WTC11 (cell line): ENCODE results near the gene SLC27A4. TPM values are rescaled to one million over a fixed set of nuclear protein-coding genes. Genes with fewer than 3 reads are reported as not detected.

Experiments used
- ATAC-seq: fragments of 200-7000 bp; cut with Tn5 transposase; 2 replicates; pipeline ENCODE4 v1.10.0; 2021; ENCODE audit warnings: mild to moderate bottlenecking, moderate library complexity
- CTCF ChIA-PET: fragments of 300-600 bp; sonication (Branson Sonifier 250); formaldehyde crosslinking; loops from one replicate; lab custom pipeline; 2021; ENCODE audit warnings: antibody characterized with exemption; lab: Charles Lee
- POLR2A ChIA-PET: fragments of 350-600 bp; sonication (Branson Sonifier 250); formaldehyde crosslinking; loops from one replicate; lab custom pipeline; 2021; ENCODE audit warnings: antibody characterized with exemption; lab: Charles Lee
- DNase-seq: peaks from one replicate; pipeline ENCODE4 v3.0.0; 2021; ENCODE audit warnings: low spot score
- H3K27ac Mint-ChIP-seq: 2 replicates; pipeline ENCODE4 v1.8.0; 2021; ENCODE audit warnings: mixed read lengths
- H3K27me3 Mint-ChIP-seq: 2 replicates; pipeline ENCODE4 v1.8.0; 2021; ENCODE audit warnings: low read depth, mild to moderate bottlenecking, moderate library complexity, mixed read lengths
- H3K36me3 Mint-ChIP-seq: 2 replicates; pipeline ENCODE4 v1.8.0; 2021; ENCODE audit warnings: mixed read lengths
- H3K4me1 Mint-ChIP-seq: 2 replicates; pipeline ENCODE4 v1.8.0; 2022; ENCODE audit warnings: mixed read lengths
- H3K4me3 Mint-ChIP-seq: 2 replicates; pipeline ENCODE4 v1.8.0; 2021; ENCODE audit warnings: mild to moderate bottlenecking, moderate library complexity, mixed read lengths
- H3K9me3 Mint-ChIP-seq: 2 replicates; pipeline ENCODE4 v1.8.0; 2021; ENCODE audit warnings: mixed read lengths
- CREM ChIP-seq: sonication (generic); formaldehyde crosslinking; IDR thresholded peaks from 2 replicates; pipeline ENCODE4 v1.8.1; 2022; ENCODE audit warnings: mild to moderate bottlenecking, missing genetic modification reagents, moderate library complexity
- FOXK1 ChIP-seq: sonication (generic); formaldehyde crosslinking; IDR thresholded peaks from 2 replicates; pipeline ENCODE4 v1.8.0; 2022; ENCODE audit warnings: mild to moderate bottlenecking, moderate library complexity, missing genetic modification reagents
- FOXP1 ChIP-seq: sonication (generic); formaldehyde crosslinking; IDR thresholded peaks from 2 replicates; pipeline ENCODE4 v1.8.0; 2022; ENCODE audit warnings: missing genetic modification reagents, mild to moderate bottlenecking, moderate library complexity, borderline replicate concordance
- GABPB1 ChIP-seq: sonication (generic); formaldehyde crosslinking; IDR thresholded peaks from 2 replicates; pipeline ENCODE4 v1.8.1; 2023; ENCODE audit warnings: mild to moderate bottlenecking, missing genetic modification reagents
- NR1H2 ChIP-seq: sonication (generic); formaldehyde crosslinking; IDR thresholded peaks from 2 replicates; pipeline ENCODE4 v1.9.0; 2021; ENCODE audit warnings: mild to moderate bottlenecking, moderate library complexity, missing genetic modification reagents
- SOX15 ChIP-seq: fragments of 250-450 bp; sonication (Bioruptor Pico); IDR thresholded peaks from 2 replicates; pipeline ENCODE4 v1.9.0; 2021; ENCODE audit warnings: mild to moderate bottlenecking
- TEAD4 ChIP-seq: sonication (generic); formaldehyde crosslinking; IDR thresholded peaks from 2 replicates; pipeline ENCODE4 v1.8.0; 2022; ENCODE audit warnings: mild to moderate bottlenecking, missing genetic modification reagents
- ZNF232 ChIP-seq: sonication (generic); formaldehyde crosslinking; IDR thresholded peaks from 2 replicates; pipeline ENCODE4 v1.8.0; 2022; ENCODE audit warnings: mild to moderate bottlenecking, missing genetic modification reagents
- total RNA-seq: library from RNA; stranded (reverse); gene quantifications from 3 replicates; pipeline ENCODE4 v1.2.3, GENCODE V29; 2021
- TF ChIP-seq, protein P1 (sequence below): fragments of 250-450 bp; sonication (Bioruptor Pico); IDR thresholded peaks from 2 replicates; pipeline ENCODE4 v1.8.0; 2021; ENCODE audit warnings: mild to moderate bottlenecking
- TF ChIP-seq, protein P2 (sequence below): sonication (generic); formaldehyde crosslinking; IDR thresholded peaks from 2 replicates; pipeline ENCODE4 v1.8.0; 2022; ENCODE audit warnings: missing genetic modification reagents
- TF ChIP-seq, protein P3 (sequence below): fragments of 250-450 bp; sonication (Bioruptor Pico); IDR thresholded peaks from 2 replicates; pipeline ENCODE4 v1.9.0; 2021; ENCODE audit warnings: mild to moderate bottlenecking
- TF ChIP-seq, protein P4 (sequence below): sonication (generic); formaldehyde crosslinking; IDR thresholded peaks from 2 replicates; pipeline ENCODE4 v1.8.0; 2023; ENCODE audit warnings: missing genetic modification reagents, mild to moderate bottlenecking, borderline replicate concordance
- TF ChIP-seq, protein P5 (sequence below): sonication (generic); formaldehyde crosslinking; IDR thresholded peaks from 2 replicates; pipeline ENCODE4 v1.8.1; 2023; ENCODE audit warnings: mild to moderate bottlenecking, moderate library complexity, missing genetic modification reagents

SLC27A4 gene
- total RNA-seq, 1 experiment from 2014 or later: 23.8 TPM

DNA sequence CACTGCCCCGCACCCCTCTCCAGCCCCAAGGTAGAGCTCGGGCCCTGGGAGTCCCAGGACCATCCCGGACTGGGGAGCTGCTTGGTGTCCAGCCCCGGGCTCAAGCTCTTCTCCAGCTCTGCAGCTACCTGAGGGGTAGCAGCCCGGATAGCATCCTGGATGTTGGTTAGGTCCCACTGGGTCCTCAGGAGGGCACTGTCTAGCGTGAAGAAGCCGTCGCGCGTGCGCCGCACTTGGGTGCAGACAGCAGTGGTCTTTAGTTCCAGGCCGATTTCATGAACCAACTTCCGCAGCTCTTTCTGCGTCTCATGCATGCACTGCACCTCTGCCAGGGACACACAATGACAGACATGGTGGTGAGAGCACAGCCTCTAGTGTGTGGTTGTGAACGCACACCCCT, 30.8 kb upstream of the SLC27A4 start (continued):
- TF ChIP-seq, protein P1, sequence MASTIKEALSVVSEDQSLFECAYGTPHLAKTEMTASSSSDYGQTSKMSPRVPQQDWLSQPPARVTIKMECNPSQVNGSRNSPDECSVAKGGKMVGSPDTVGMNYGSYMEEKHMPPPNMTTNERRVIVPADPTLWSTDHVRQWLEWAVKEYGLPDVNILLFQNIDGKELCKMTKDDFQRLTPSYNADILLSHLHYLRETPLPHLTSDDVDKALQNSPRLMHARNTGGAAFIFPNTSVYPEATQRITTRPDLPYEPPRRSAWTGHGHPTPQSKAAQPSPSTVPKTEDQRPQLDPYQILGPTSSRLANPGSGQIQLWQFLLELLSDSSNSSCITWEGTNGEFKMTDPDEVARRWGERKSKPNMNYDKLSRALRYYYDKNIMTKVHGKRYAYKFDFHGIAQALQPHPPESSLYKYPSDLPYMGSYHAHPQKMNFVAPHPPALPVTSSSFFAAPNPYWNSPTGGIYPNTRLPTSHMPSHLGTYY: no peak
- TF ChIP-seq, protein P2, sequence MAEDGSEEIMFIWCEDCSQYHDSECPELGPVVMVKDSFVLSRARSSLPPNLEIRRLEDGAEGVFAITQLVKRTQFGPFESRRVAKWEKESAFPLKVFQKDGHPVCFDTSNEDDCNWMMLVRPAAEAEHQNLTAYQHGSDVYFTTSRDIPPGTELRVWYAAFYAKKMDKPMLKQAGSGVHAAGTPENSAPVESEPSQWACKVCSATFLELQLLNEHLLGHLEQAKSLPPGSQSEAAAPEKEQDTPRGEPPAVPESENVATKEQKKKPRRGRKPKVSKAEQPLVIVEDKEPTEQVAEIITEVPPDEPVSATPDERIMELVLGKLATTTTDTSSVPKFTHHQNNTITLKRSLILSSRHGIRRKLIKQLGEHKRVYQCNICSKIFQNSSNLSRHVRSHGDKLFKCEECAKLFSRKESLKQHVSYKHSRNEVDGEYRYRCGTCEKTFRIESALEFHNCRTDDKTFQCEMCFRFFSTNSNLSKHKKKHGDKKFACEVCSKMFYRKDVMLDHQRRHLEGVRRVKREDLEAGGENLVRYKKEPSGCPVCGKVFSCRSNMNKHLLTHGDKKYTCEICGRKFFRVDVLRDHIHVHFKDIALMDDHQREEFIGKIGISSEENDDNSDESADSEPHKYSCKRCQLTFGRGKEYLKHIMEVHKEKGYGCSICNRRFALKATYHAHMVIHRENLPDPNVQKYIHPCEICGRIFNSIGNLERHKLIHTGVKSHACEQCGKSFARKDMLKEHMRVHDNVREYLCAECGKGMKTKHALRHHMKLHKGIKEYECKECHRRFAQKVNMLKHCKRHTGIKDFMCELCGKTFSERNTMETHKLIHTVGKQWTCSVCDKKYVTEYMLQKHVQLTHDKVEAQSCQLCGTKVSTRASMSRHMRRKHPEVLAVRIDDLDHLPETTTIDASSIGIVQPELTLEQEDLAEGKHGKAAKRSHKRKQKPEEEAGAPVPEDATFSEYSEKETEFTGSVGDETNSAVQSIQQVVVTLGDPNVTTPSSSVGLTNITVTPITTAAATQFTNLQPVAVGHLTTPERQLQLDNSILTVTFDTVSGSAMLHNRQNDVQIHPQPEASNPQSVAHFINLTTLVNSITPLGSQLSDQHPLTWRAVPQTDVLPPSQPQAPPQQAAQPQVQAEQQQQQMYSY (CRISPR knock-in tag): no peak
- TF ChIP-seq FOXP1 (CRISPR knock-in tag): no peak
- TF ChIP-seq, protein P3, sequence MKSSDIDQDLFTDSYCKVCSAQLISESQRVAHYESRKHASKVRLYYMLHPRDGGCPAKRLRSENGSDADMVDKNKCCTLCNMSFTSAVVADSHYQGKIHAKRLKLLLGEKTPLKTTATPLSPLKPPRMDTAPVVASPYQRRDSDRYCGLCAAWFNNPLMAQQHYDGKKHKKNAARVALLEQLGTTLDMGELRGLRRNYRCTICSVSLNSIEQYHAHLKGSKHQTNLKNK (CRISPR knock-in tag): no peak

DNA sequence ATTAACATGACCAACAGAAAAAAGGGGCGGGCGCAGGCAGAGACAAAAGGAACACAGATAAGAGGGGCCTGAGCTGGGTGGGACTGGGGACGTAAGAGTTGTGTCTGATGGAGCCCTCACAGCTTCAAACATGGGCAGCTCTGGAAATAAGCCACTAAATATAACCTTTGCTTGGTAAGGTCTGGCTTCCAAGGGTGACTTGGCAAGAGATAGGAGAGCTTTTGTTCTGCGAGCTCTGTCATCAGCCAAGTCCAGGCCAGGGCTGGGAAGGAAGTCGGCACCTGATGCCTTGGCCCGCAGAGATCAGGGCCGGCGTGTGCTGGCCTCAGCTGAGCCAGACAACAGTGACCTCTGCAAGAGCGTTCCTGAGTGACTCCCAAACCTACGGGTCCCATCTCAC, 29.9 kb upstream of the SLC27A4 start:
- Mint-ChIP-seq H3K27ac (no peak overlapping the region), H3K36me3 (peaks cover 37% of the 10 kb centered on the region), H3K4me3 (no peak overlapping the region), H3K9me3 (no peaks in the 10 kb centered on the region), H3K27me3 (no peaks in the 10 kb centered on the region), H3K4me1 (no peaks in the 10 kb centered on the region)
- ATAC-seq: no peak
- CTCF ChIA-PET: interaction anchor here (0.6 to 1.1 kb wide), 2 partner anchors 15 to 61 kb away, joined by 3 to 4 read pairs; partner anchors contain the start of gene URM1
- TF ChIP-seq ZNF232 (CRISPR knock-in tag): no peak
- DNase-seq: no peak
- POLR2A ChIA-PET: no interaction called here

DNA sequence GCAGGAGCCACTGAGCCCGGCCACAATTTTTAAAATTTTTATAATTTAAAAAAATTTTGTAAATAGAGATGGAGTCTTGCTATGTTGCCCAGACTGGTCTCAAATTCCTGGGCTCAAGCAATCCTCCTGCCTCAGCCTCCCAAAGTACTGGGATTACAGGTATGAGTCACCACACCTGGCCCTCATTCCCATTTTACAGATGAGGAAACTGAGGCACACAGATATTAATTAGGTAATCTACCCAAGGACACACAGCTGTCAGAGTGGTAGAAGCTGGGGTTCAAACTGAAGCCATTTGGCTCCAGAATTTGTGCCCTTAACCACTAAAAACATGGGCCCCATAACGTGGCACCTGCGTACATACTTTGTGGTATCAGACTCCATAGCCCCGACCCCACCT, 25.6 kb upstream of the SLC27A4 start:
- CTCF ChIA-PET: no interaction called here
- peaks cover 34% of the 10 kb centered on the region for H3K36me3 Mint-ChIP-seq
- DNase-seq (no peak), ATAC-seq (no peak)
- H3K4me1 Mint-ChIP-seq: no peaks in the 10 kb centered on the region
- H3K27ac Mint-ChIP-seq: no peak overlapping the region
- H3K27me3 Mint-ChIP-seq: no peaks in the 10 kb centered on the region
- POLR2A ChIA-PET: no interaction called here
- TF ChIP-seq GABPB1 (CRISPR knock-in tag) (no peak), FOXK1 (CRISPR knock-in tag) (no peak), CREM (no peak)
- TF ChIP-seq, protein P4, sequence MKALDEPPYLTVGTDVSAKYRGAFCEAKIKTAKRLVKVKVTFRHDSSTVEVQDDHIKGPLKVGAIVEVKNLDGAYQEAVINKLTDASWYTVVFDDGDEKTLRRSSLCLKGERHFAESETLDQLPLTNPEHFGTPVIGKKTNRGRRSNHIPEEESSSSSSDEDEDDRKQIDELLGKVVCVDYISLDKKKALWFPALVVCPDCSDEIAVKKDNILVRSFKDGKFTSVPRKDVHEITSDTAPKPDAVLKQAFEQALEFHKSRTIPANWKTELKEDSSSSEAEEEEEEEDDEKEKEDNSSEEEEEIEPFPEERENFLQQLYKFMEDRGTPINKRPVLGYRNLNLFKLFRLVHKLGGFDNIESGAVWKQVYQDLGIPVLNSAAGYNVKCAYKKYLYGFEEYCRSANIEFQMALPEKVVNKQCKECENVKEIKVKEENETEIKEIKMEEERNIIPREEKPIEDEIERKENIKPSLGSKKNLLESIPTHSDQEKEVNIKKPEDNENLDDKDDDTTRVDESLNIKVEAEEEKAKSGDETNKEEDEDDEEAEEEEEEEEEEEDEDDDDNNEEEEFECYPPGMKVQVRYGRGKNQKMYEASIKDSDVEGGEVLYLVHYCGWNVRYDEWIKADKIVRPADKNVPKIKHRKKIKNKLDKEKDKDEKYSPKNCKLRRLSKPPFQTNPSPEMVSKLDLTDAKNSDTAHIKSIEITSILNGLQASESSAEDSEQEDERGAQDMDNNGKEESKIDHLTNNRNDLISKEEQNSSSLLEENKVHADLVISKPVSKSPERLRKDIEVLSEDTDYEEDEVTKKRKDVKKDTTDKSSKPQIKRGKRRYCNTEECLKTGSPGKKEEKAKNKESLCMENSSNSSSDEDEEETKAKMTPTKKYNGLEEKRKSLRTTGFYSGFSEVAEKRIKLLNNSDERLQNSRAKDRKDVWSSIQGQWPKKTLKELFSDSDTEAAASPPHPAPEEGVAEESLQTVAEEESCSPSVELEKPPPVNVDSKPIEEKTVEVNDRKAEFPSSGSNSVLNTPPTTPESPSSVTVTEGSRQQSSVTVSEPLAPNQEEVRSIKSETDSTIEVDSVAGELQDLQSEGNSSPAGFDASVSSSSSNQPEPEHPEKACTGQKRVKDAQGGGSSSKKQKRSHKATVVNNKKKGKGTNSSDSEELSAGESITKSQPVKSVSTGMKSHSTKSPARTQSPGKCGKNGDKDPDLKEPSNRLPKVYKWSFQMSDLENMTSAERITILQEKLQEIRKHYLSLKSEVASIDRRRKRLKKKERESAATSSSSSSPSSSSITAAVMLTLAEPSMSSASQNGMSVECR: no peak
- no peak overlapping the region for H3K4me3 Mint-ChIP-seq
- no peaks in the 10 kb centered on the region for H3K9me3 Mint-ChIP-seq

DNA sequence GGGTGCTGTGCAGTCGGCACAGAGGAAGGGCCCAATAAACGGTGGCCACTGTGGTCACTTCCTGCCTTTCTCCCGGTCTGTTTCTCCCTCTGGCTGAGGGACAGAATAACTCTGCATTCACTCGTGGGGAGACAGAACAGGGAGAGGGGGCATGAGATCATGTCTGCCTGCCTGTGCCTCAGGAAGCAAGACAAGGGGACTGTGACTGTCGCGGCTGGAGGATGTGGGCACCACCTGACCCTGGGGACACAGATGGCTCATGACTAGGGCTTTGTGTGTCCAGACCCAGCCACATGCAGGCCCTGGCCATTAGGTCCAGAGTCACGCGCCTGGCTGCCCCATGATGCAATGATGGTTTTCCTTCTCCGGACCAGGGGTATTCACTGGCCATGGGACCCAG, 23.9 kb upstream of the SLC27A4 start:
- Mint-ChIP-seq H3K36me3 (peaks cover 25% of the 10 kb centered on the region), H3K4me3 (no peak overlapping the region), H3K27ac (no peak overlapping the region), H3K4me1 (no peaks in the 10 kb centered on the region), H3K9me3 (no peaks in the 10 kb centered on the region), H3K27me3 (no peaks in the 10 kb centered on the region)
- ATAC-seq: no peak
- ChIA-PET POLR2A (no interaction called here), CTCF (no interaction called here)
- no peak for DNase-seq
- TF ChIP-seq TEAD4: no peak
- TF ChIP-seq, protein P5, sequence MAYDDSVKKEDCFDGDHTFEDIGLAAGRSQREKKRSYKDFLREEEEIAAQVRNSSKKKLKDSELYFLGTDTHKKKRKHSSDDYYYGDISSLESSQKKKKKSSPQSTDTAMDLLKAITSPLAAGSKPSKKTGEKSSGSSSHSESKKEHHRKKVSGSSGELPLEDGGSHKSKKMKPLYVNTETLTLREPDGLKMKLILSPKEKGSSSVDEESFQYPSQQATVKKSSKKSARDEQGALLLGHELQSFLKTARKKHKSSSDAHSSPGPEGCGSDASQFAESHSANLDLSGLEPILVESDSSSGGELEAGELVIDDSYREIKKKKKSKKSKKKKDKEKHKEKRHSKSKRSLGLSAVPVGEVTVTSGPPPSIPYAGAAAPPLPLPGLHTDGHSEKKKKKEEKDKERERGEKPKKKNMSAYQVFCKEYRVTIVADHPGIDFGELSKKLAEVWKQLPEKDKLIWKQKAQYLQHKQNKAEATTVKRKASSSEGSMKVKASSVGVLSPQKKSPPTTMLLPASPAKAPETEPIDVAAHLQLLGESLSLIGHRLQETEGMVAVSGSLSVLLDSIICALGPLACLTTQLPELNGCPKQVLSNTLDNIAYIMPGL: no peak
- no peak for TF ChIP-seq NR1H2
- TF ChIP-seq SOX15 (CRISPR knock-in tag): no peak
- TF ChIP-seq, protein P4: no peak
- no peak for TF ChIP-seq FOXP1 (CRISPR knock-in tag)
